ENCODE data around the gene ZBTB40. TPM values are rescaled to one million over a fixed set of nuclear protein-coding genes. Genes with fewer than 3 reads are reported as not detected.

ZBTB40 gene
- 17.7 and 18.1 TPM in 2 replicates for total RNA-seq
- 7.3 and 8.0 TPM in 2 replicates for polyA plus RNA-seq

GRCh38 chr1:22451702-22452480 is at the start of gene ZBTB40:
Gene ZBTB40, plus strand, starts transcription at chr1:22451851. Its CDS starts 38,098 bp downstream, at chr1:22489949.
- H3K4me2 ChIP-seq: peak within 1 kb of the TSS; percentile 88
- peak within 1 kb of the TSS; percentile 96 for H3K27ac ChIP-seq
- 1% methylated on average over 59 of the region's 68 CpGs for WGBS (ENCODE audit: low lambda C conversion rate, missing lambda C conversion rate)
- H2AFZ ChIP-seq: peak within 1 kb of the TSS; percentile 94
- H3K79me2 ChIP-seq: peaks cover 43% of the 10 kb centered on the region
- TF ChIP-seq, protein P1, sequence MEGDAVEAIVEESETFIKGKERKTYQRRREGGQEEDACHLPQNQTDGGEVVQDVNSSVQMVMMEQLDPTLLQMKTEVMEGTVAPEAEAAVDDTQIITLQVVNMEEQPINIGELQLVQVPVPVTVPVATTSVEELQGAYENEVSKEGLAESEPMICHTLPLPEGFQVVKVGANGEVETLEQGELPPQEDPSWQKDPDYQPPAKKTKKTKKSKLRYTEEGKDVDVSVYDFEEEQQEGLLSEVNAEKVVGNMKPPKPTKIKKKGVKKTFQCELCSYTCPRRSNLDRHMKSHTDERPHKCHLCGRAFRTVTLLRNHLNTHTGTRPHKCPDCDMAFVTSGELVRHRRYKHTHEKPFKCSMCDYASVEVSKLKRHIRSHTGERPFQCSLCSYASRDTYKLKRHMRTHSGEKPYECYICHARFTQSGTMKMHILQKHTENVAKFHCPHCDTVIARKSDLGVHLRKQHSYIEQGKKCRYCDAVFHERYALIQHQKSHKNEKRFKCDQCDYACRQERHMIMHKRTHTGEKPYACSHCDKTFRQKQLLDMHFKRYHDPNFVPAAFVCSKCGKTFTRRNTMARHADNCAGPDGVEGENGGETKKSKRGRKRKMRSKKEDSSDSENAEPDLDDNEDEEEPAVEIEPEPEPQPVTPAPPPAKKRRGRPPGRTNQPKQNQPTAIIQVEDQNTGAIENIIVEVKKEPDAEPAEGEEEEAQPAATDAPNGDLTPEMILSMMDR (IDR thresholded peaks at IDR 0.05; ENCODE audit: poor library complexity): no peak
- TF ChIP-seq EZH2phosphoT487 (IDR thresholded peaks at IDR 0.05; ENCODE audit: low read depth, severe bottlenecking, unreplicated experiment): no peak
- no peak for TF ChIP-seq EZH2 (IDR thresholded peaks at IDR 0.05; ENCODE audit: borderline replicate concordance)
- H4K20me1 ChIP-seq (ENCODE audit: insufficient read depth, poor library complexity, severe bottlenecking): peaks cover 3% of the 10 kb centered on the region
- H3K36me3 ChIP-seq (replicated peaks; ENCODE audit: insufficient read depth, low read depth): no peaks in the 10 kb centered on the region
- no peaks in the 10 kb centered on the region for H3K9me3 ChIP-seq (ENCODE audit: low read depth)
- H3K4me3 ChIP-seq: peak within 1 kb of the TSS; percentile 76
- no peaks in the 10 kb centered on the region for H3K27me3 ChIP-seq
- H3K9me2 ChIP-seq (replicated peaks; ENCODE audit: insufficient read depth): no peaks in the 10 kb centered on the region
- H3K4me1 ChIP-seq (ENCODE audit: insufficient read depth): peaks cover 39% of the 10 kb centered on the region
- DNase-seq (ENCODE audit: low spot score): peak; percentile 99

DNA sequence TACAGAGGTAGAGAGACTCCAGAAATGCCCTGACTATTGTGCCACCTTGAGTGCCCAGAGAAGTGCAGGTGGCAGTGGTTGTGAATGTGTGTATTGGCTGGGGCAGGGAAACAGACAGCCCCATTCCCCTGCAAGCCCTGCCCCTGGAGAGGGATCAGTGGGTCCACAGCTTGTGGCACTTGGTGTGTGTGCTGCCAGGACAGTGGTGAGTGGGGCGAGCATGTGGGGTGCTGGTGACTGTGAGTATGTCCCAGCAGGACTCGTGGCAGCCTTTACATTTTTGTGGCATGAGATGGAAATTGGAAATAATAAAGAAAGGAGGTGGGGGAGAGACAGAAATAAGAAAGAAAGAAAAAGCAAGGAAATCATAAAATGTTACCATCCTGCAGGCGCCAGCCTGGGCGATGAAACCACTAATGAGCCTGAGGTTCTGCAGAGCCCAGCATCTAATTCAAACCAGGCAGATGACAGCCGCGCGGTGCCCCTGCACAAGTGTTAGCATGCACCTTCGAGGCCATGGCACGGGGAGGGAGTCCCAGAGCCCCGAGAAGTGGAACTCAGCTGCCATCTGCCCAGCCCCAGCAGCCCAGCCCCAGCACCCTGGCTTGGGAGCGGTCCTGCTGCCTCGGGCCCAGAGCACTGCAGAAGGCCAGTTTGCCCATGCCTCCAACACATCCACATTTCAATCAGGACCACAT is 49.1 kb upstream of the ZBTB40 start:
- no peaks in the 10 kb centered on the region for H4K20me1 ChIP-seq (ENCODE audit: insufficient read depth, poor library complexity, severe bottlenecking)
- H3K4me2 ChIP-seq: no peak overlapping the region
- H3K9me3 ChIP-seq (ENCODE audit: low read depth): no peaks in the 10 kb centered on the region
- no peaks in the 10 kb centered on the region for H3K4me1 ChIP-seq (ENCODE audit: insufficient read depth)
- TF ChIP-seq EZH2 (IDR thresholded peaks at IDR 0.05; ENCODE audit: borderline replicate concordance) (no peak), EZH2phosphoT487 (IDR thresholded peaks at IDR 0.05; ENCODE audit: low read depth, severe bottlenecking, unreplicated experiment) (no peak)
- TF ChIP-seq, protein P1 (IDR thresholded peaks at IDR 0.05; ENCODE audit: poor library complexity): no peak
- no peaks in the 10 kb centered on the region for H3K36me3 ChIP-seq (replicated peaks; ENCODE audit: insufficient read depth, low read depth)
- 83% methylated on average over 12 of the region's 12 CpGs for WGBS (ENCODE audit: low lambda C conversion rate, missing lambda C conversion rate)
- no peaks in the 10 kb centered on the region for H3K79me2 ChIP-seq
- no peak for DNase-seq (ENCODE audit: low spot score)
- no peaks in the 10 kb centered on the region for H3K9me2 ChIP-seq (replicated peaks; ENCODE audit: insufficient read depth)
- no peak overlapping the region for H3K4me3 ChIP-seq
- H3K27me3 ChIP-seq: peaks cover 7% of the 10 kb centered on the region
- H3K27ac ChIP-seq: no peak overlapping the region
- H2AFZ ChIP-seq: no peak overlapping the region

GRCh38 chr1:22404486-22404885 is 47.2 kb upstream of the ZBTB40 start:
- no peaks in the 10 kb centered on the region for H3K36me3 ChIP-seq (replicated peaks; ENCODE audit: insufficient read depth, low read depth)
- 91% methylated on average over 5 of the region's 5 CpGs for WGBS (ENCODE audit: low lambda C conversion rate, missing lambda C conversion rate)

More at GRCh38 chr1:22404486-22404885, 47.2 kb upstream of the ZBTB40 start:
- Histone ChIP-seq H3K27me3 (peaks cover 7% of the 10 kb centered on the region), H3K4me1 (ENCODE audit: insufficient read depth) (peaks cover 8% of the 10 kb centered on the region), H3K9me2 (replicated peaks; ENCODE audit: insufficient read depth) (no peaks in the 10 kb centered on the region), H3K27ac (no peak overlapping the region), H3K79me2 (no peaks in the 10 kb centered on the region), H3K9me3 (ENCODE audit: low read depth) (no peaks in the 10 kb centered on the region), H2AFZ (no peak overlapping the region), H4K20me1 (ENCODE audit: insufficient read depth, poor library complexity, severe bottlenecking) (no peaks in the 10 kb centered on the region), H3K4me2 (no peak overlapping the region), H3K4me3 (no peak overlapping the region)
- DNase-seq (ENCODE audit: low spot score): no peak
- TF ChIP-seq, protein P1 (IDR thresholded peaks at IDR 0.05; ENCODE audit: poor library complexity): no peak
- no peak for TF ChIP-seq EZH2phosphoT487 (IDR thresholded peaks at IDR 0.05; ENCODE audit: low read depth, severe bottlenecking, unreplicated experiment)
- TF ChIP-seq EZH2 (IDR thresholded peaks at IDR 0.05; ENCODE audit: borderline replicate concordance): no peak

All from hepatocyte (in vitro differentiated cells).